Activated CD4-positive, alpha-beta T cell treated with anti-CD3 and anti-CD28 coated beads, Interleukin-10, Interleukin-2, amounts not matched to agents 100 ng/mL and 50 ng/mL, durations not matched to agents 16 hours and 8 hours (primary cell): ENCODE data around the gene MFSD11.

Experiments
- DNase-seq: peaks from one replicate; pipeline ENCODE4 v3.0.0-alpha.2; 2020

MFSD11 gene

GRCh38 chr17:76748657-76749056, 10.7 kb downstream of the MFSD11 start:
- DNase-seq = no peak

GRCh38 chr17:76751416-76751993, 13.6 kb downstream of the MFSD11 start:
- DNase-seq = no peak

GRCh38 chr17:76752006-76752405, 14.1 kb downstream of the MFSD11 start:
- peak; percentile 46 for DNase-seq

- DNase-seq = peak; percentile 40
These were observed 15.4 kb downstream of the MFSD11 start for GRCh38 chr17:76753061-76753961.

GRCh38 chr17:76755285-76755684, 17.4 kb downstream of the MFSD11 start:
- DNase-seq = no peak

GRCh38 chr17:76757256-76757655, 19.3 kb downstream of the MFSD11 start:
- DNase-seq = no peak

GRCh38 chr17:76758570-76758969, 20.7 kb downstream of the MFSD11 start:
- no peak for DNase-seq

- peak; percentile 51 for DNase-seq
These were observed 35.1 kb downstream of the MFSD11 start for GRCh38 chr17:76772842-76773525.

GRCh38 chr17:76775021-76775600, 37.2 kb downstream of the MFSD11 start:
- no peak for DNase-seq

- DNase-seq = no peak
These were observed 43.4 kb downstream of the MFSD11 start for GRCh38 chr17:76781056-76781982.

- no peak for DNase-seq
These were observed 45.2 kb downstream of the MFSD11 start for GRCh38 chr17:76783146-76783545.

- no peak for DNase-seq
These were observed 47.0 kb downstream of the MFSD11 start for GRCh38 chr17:76784926-76785325.

- DNase-seq = peak; percentile 11
These were observed 49.9 kb downstream of the MFSD11 start for GRCh38 chr17:76787866-76788265.

- no peak for DNase-seq
These were observed 51.4 kb downstream of the MFSD11 start for GRCh38 chr17:76789235-76789788.

- peak; percentile 56 for DNase-seq
These were observed 53.4 kb downstream of the MFSD11 start for GRCh38 chr17:76791053-76791980.

- no peak for DNase-seq
These were observed 54.4 kb downstream of the MFSD11 start for GRCh38 chr17:76792348-76792747.

- DNase-seq = peak; percentile 25
These were observed 55.9 kb downstream of the MFSD11 start for GRCh38 chr17:76793775-76794174.

GRCh38 chr17:76796081-76796480, 58.2 kb downstream of the MFSD11 start:
- no peak for DNase-seq

- no peak for DNase-seq
These were observed 59.4 kb downstream of the MFSD11 start for GRCh38 chr17:76797241-76797840.

GRCh38 chr17:76801706-76802105, 63.8 kb downstream of the MFSD11 start:
- no peak for DNase-seq
